Measurements from ENCODE around the gene KLHL17. TPM values are rescaled to one million over a fixed set of nuclear protein-coding genes. Genes with fewer than 3 reads are reported as not detected.

Gene KLHL17
- 9.6 TPM for total RNA-seq

DNA sequence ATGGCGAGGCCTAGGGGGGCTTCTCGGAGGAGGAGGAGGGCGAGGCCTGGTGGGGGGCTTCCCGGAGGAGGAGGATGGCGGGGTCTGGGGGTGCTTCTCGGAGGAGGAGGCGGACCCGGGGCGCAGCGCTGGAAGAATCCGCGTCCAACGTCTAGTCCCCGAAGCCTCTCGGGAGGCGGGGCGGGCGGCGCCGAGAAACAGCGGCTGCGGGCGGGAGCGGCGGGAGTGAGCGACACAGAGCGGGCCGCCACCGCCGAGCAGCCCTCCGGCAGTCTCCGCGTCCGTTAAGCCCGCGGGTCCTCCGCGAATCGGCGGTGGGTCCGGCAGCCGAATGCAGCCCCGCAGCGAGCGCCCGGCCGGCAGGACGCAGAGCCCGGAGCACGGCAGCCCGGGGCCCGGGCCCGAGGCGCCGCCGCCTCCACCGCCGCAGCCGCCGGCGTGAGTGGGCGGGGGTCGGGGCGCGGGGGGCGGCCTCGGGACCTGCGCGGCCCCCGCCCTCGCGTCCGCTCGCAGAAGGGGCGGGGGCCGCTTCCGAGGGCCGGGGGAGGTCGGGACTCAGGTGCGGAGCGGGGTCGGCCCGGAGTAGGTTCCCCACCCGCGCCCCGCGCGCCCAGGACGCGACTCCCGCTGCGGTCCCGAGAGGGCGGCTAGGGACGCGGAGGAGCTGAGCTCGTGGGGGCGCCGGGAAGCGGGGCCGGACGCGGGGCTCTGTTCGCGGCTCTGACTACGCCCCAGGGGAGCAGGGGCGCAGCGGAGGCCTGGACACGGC lies at the start of gene KLHL17:
KLHL17 (plus strand) TSS at position 222 of the 769 bp plus-strand sequence; CDS start at position 332, 110 bp downstream.

DNA sequence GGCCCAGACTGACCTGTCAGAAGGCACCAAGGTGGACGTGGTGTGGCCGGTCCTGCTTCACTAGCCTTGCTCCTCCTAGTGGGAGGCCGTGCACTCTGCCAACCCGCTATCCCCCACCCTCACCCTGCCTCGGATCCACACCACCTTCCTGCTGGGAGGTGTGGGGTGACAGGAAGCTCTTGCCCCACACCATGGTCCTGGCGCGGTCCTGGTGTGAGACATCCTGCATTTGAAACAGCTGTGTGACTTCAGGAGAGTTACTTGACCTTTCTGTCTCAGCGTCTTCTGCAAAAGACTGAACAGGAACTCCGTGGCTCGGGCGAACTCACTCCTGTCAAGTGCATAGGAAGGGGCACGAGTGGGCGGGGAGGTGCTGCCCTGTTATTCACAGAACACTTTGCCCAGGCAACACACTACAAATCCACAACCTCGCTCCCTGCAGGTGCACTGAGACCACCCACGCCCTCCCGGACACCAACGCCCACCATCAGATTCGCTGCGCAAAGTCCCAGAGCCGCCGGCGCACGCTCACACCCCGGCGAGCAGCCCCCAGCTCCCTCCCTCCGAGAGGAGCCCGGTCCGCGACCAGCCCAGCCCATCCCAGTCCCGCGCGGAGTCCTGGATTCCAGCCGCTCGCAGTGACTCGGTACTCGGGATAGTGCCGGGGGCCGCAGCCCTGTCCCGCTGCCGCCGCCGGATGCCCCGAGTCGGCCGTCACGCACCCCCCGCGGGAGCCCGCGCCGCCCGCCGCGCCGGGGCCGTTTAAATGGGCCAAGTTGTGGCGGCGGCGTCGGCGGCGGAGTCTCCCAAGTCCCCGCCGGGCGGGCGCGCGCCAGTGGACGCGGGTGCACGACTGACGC lies 37.0 kb upstream of the KLHL17 start, which contains the start of gene SAMD11:
SAMD11 (plus strand) TSS at position 793 of the 860 bp plus-strand sequence. CDS start 509 bp downstream, outside the sequence.

DNA sequence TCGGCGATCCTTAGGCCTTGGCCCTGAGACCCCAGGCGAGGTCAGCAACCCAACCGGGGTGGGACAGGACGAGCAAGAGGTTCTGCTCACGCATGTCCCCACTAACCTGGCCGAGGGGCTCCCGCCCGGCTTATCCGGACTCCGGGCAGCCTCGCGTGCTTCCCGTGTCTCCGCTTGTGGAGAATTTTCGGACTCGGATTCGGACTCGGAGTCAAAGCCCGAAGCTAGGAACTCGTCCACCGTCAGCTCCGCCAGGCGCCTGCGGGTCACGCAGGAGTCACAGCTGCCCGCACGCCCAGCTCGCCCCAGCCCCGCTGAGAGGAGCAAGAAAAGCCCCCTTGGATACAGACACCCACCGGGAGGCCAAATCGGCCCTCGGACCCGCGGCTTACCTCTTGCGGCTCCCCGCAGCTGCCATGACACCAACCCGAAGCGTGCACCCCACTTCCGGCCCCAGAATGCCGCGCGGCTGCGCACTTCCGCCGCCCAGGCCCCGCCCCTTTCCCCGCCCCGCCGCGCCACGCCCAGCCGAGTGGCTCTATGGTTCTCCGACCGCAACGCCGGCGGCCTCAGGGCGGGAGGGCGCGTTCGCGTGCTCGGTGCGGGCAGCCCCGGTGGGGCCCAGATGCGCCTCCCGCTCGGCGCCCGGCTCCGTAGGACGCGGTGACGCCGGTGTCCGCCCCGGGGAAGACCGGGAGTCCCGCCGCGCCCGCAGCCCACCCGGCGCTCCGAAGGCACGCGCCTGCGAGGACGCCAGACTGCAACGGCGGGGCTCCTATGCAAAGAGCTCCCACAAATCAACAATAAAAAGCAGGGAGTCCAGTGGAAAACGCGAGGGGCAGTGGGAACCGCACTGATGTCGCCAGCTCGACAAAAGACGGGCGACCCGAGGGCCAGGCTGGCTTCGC lies 1.3 kb upstream of the KLHL17 start, which contains the start of gene NOC2L:
NOC2L (minus strand) TSS at position 434 of the 908 bp plus-strand sequence; CDS start at position 418, 16 bp downstream.

DNA sequence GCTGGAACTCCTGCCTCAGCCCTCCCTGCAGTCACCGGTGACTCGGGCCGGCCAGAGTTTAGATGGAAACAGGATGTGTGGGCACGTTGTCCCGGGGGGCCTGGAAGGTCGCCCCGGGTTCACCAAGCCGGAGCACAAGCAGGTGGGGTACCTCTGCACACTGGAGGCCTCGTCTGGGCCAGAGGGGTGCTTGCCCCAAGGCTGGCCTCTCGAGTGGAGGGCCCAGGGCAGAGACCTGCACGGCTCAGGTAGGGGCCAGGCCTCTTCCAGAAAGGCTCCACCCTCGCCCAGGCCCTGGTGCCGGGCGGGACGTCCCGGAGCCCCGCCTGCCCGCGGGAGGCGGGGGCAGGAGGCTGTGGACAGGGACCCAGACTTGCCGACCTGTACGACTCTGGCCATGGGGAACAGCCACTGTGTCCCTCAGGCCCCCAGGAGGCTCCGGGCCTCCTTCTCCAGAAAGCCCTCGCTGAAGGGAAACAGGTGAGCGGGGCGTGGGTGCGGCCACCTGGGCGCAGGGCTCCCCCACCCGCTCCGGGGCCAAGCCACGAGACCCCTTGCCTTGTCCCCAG lies 5.8 kb downstream of the KLHL17 start, which contains the start of gene PLEKHN1:
PLEKHN1 (plus strand) TSS at position 348 of the 569 bp plus-strand sequence; CDS start at position 398, 50 bp downstream.

DNA sequence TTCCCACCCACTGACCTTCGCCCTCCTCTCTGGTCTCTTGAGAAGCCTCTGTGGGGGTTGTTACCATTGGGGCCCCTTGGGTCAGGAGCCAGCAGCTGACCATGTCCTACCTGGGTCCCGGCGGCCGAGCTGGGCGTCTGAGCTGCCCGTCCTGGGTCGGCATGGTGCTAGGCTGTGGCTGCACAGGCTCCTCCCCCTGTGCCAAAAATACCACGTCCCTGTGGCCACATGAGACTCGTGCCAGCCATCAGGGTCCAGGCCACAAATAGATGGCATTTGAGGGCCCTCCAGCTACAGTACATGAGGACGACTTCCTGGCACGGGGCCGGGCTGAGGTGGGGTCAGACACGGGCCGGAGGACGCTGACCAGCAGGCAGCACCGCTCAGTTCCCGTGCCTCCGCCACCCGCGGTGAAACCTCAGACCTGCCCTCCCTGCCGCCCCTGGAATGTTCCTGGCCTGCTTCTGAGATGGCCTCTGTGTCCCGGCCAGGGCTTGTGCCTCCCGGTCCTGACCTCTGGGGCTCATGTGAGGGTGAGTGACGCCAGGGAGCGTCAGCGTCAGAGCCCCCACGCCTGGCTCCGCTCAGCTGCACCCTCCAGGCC lies 21.7 kb downstream of the KLHL17 start, which contains the start of gene PERM1:
PERM1 (minus strand) TSS at position 139 of the 604 bp plus-strand sequence. CDS start 1,064 bp downstream, outside the sequence.

DNA sequence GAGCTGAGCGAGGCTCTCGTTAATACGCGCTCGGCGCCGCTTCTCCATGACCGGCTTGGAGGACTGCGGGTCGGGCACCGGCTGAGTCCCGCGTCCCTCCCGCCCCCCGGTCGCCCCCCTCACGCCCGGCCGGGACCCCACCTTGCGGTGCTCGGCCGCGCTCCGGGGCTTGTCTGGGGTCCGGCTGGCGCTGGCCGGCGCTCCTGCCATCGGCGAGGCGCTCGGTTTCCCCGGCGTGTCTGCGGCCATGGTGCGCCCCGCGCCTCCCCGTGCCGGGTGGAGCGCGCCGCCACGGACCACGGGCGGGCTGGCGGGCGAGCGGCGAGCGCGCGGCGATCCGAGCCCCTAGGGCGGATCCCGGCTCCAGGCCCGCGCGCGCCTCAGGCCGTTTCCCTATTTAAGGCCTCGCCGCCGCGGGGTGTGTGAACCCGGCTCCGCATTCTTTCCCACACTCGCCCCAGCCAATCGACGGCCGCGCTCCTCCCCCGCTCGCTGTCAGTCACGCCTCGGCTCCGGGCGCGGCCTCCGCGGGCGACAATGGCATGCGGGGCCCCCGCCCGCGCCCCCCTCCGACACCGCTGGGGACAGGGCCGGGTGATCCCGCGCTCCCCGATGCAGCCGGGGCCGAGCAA lies 39.5 kb downstream of the KLHL17 start, which contains the start of gene HES4:
HES4 (minus strand) TSS at position 373 of the 632 bp plus-strand sequence; CDS start at position 249, 124 bp downstream.

DNA sequence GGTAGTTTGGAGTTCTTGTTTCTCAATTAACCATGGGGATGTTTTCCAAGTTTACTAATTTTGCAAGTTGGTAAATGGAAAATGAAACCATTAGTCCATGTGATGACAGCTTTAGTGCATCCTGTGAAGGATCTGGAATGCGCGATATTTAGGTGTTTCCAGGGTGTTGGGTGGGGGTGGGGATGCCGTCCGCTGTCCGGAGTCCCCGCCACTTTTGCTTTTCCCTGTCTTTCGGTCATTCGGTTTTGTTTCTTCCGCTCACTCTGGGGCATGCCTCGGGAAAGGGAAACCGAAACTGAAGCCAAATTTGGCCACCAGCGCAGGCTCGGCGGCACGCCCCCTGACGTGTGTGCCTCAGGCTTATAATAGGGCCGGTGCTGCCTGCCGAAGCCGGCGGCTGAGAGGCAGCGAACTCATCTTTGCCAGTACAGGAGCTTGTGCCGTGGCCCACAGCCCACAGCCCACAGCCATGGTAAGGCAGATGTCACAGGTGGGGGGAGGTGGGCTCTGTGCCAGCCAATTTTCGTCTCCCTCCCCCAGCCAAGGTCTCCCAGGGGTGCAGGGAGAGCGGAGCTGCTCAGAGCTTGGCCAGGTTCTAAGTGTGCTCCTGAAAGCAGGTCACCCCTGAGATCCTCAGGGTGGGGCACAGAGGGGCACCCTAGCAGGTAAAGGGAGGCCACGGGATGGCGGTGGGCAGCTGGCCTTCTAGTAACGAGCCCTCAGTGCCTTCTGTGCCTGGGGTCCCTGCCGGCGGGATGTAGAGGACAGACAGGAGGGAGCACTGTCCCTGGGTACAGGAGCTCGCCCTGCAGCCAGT lies 52.9 kb downstream of the KLHL17 start, which contains the start of gene ISG15:
ISG15 (plus strand) TSS at position 393 of the 817 bp plus-strand sequence; CDS start at position 470, 77 bp downstream.

Small RNA genes within 50 kb of the gene (small RNA-seq; reads per million reads assigned to genes)
- not detected for gene AL645608.3 (ENCODE audit: low replicate concordance)
- gene AL645608.4 (ENCODE audit: low replicate concordance) = not detected

Other genes starting within 250 kb of the KLHL17 start
- 136 TPM for gene SAMD11, start 36.7 kb upstream of the KLHL17 start, total RNA-seq
- gene NOC2L, start 1.3 kb upstream of the KLHL17 start, total RNA-seq = 44.2 TPM
- gene PLEKHN1, start 5.9 kb downstream of the KLHL17 start, total RNA-seq = 0.23 TPM
- 5.4 TPM for gene PERM1, start 21.5 kb downstream of the KLHL17 start, total RNA-seq
- gene HES4, start 39.5 kb downstream of the KLHL17 start, total RNA-seq = 46.8 TPM
- gene ISG15, start 52.9 kb downstream of the KLHL17 start, total RNA-seq = 26.9 TPM
- gene AGRN, start 59.5 kb downstream of the KLHL17 start, total RNA-seq = 246 TPM
- 3.7 TPM for gene RNF223, start 113.7 kb downstream of the KLHL17 start, total RNA-seq
- 12.2 TPM for gene C1orf159, start 155.5 kb downstream of the KLHL17 start, total RNA-seq
- 0.76 TPM for gene TTLL10, start 213.3 kb downstream of the KLHL17 start, total RNA-seq
- 1.2 TPM for gene TNFRSF18, start 246.0 kb downstream of the KLHL17 start, total RNA-seq

All from metanephros (tissue), 2 donors.